ENCODE measurements around the gene PSMB1.

DNA sequence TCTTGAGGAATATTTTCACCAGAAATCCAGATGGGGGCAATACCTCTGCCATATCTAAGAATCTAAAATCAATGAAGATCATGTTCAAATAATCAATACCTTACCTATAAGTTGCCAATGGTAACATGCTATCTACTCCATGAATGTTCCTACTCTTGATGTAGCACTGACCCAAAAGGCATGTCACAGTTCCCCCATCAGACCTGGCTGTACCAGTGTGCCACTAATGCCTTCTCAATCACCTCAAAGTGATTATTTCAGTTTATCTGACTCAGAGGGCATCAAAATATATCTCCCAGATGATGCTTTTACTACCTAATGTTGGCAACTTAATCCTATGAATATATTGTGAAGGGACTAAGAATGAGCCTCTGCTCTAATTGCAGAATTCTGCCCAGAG lies 25.8 kb upstream of the PSMB1 start:
- TF ChIP-seq CTCF (IDR thresholded peaks at IDR 0.05) (no peak), POLR2A (IDR thresholded peaks at IDR 0.05) (no peak), EP300 (IDR thresholded peaks at IDR 0.05) (no peak), POLR2AphosphoS5 (IDR thresholded peaks at IDR 0.05) (no peak)
